ENCODE measurements around the gene ABCC4. TPM values are rescaled to one million over a fixed set of nuclear protein-coding genes. Genes with fewer than 3 reads are reported as not detected.

The ABCC4 gene
- total RNA-seq, 1 experiment from 2014 or later = 26.3 TPM

DNA sequence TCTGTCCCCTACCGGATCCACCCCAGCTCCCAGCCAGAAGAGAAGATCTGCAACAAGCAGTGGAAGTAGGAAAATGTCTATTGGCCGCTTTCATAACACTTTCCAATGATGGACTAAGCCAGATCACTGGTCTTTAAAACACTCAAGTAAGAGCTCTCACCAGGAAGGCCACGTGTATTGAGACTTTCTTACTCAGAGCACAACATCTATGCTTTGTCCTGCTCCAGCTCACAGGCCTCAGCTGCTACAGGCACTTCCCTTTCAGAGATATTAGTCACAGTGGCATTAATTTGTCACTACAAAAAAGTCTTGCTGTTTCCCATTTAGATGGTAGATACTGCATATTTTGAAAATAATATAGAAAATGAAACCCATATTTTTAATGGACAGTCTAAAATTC, 164.2 kb downstream of the ABCC4 start (continued):
- TF ChIP-seq, protein P1, sequence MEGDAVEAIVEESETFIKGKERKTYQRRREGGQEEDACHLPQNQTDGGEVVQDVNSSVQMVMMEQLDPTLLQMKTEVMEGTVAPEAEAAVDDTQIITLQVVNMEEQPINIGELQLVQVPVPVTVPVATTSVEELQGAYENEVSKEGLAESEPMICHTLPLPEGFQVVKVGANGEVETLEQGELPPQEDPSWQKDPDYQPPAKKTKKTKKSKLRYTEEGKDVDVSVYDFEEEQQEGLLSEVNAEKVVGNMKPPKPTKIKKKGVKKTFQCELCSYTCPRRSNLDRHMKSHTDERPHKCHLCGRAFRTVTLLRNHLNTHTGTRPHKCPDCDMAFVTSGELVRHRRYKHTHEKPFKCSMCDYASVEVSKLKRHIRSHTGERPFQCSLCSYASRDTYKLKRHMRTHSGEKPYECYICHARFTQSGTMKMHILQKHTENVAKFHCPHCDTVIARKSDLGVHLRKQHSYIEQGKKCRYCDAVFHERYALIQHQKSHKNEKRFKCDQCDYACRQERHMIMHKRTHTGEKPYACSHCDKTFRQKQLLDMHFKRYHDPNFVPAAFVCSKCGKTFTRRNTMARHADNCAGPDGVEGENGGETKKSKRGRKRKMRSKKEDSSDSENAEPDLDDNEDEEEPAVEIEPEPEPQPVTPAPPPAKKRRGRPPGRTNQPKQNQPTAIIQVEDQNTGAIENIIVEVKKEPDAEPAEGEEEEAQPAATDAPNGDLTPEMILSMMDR (IDR thresholded peaks at IDR 0.05 in 2 of 3, conservative IDR thresholded peaks at IDR 0.05 in 1 of 3; ENCODE audit: borderline replicate concordance in 1 of 3, insufficient read depth in 1 of 3, low read depth in 2 of 3, low read length in 2 of 3) = no peak
- TF ChIP-seq, protein P2, sequence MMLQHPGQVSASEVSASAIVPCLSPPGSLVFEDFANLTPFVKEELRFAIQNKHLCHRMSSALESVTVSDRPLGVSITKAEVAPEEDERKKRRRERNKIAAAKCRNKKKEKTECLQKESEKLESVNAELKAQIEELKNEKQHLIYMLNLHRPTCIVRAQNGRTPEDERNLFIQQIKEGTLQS (IDR thresholded peaks at IDR 0.05) = no peak
- TF ChIP-seq SIN3A (IDR thresholded peaks at IDR 0.05; ENCODE audit: low read depth) = no peak
- TF ChIP-seq TCF7L2 (IDR thresholded peaks at IDR 0.05; ENCODE audit: borderline replicate concordance, extremely low read depth, insufficient read depth, insufficient read length) = no peak

DNA sequence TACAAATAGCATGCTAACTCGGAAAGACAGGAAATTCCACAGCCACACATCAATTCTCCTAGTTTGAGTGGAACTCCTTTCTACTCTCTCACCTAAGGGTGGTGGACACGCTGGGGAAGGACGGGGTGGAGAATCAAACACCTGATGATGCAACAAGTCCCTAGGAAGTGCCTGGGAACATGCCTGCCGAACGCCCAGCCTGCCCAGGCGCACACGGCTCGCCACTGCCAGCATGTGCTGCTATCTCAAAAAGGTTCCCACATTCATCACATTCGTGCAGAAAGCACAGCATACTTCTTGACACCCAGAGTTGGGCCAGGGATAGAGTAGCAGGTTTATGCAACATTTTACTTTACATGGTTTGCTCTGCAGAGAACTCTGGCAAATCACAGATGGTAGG, 164.6 kb downstream of the ABCC4 start:
- POLR2A ChIA-PET = no interaction called here
- Histone ChIP-seq H3K27ac (ENCODE audit: low read depth, low read length) (no peak overlapping the region), H3K4me2 (ENCODE audit: low read length) (no peak overlapping the region), H3K36me3 (ENCODE audit: control insufficient read depth in 1 of 2, insufficient read depth in 2 of 2, low read length in 2 of 2) (no peaks in the 10 kb centered on the region; a peak in 1 of 4 replicates), H3K9me2 (ENCODE audit: insufficient read depth) (no peaks in the 10 kb centered on the region), H3K9me3 (ENCODE audit: control insufficient read depth in 1 of 2, insufficient read depth in 1 of 2, low read depth in 1 of 2, low read length in 2 of 2) (no peaks in the 10 kb centered on the region), H3K27me3 (ENCODE audit: insufficient read depth, low read length) (no peaks in the 10 kb centered on the region), H3K4me3 (replicated peaks in 1 of 2; ENCODE audit: low read depth in 1 of 2, low read length in 2 of 2) (no peak overlapping the region), H2AFZ (ENCODE audit: low read depth, low read length, poor library complexity, severe bottlenecking) (no peak overlapping the region), H3K79me2 (ENCODE audit: insufficient read depth, low read length) (no peaks in the 10 kb centered on the region), H3K4me1 (ENCODE audit: control insufficient read depth in 1 of 2, insufficient read depth in 2 of 2, low read length in 2 of 2) (no peaks in the 10 kb centered on the region), H4K20me1 (ENCODE audit: insufficient read depth) (no peaks in the 10 kb centered on the region), H3K9ac (ENCODE audit: low read length) (no peak overlapping the region)
- DNase-seq (ENCODE audit: low read depth, low spot score) = no peak
- CTCF ChIA-PET = no interaction called here
- BruUV-seq (replicated peaks) = no TSS peak
- intact Hi-C loops (cut with micrococcal nuclease) = no loop called here
- ATAC-seq = no peak
- RAD21 ChIA-PET (ENCODE audit: low non-redundant PET in 1 of 2, low total read pairs in 2 of 2, uncharacterized antibody in 2 of 2, unreplicated experiment in 2 of 2) = no interaction called here
- TF ChIP-seq EZH2phosphoT487 (IDR thresholded peaks at IDR 0.05; ENCODE audit: borderline replicate concordance) (no peak), ELF1 (IDR thresholded peaks at IDR 0.05; ENCODE audit: borderline replicate concordance, low read depth) (no peak), CEBPB (IDR thresholded peaks at IDR 0.05; ENCODE audit: low read depth) (no peak), FOSL1 (IDR thresholded peaks at IDR 0.05; ENCODE audit: low read depth) (no peak), ZNF274 (IDR thresholded peaks at IDR 0.05; ENCODE audit: low read depth, low read length) (no peak), JUND (IDR thresholded peaks at IDR 0.05) (no peak), ZBTB33 (IDR thresholded peaks at IDR 0.05; ENCODE audit: extremely low read depth, insufficient replicate concordance, low read length) (no peak), SP1 (IDR thresholded peaks at IDR 0.05; ENCODE audit: low read depth) (no peak), POLR2AphosphoS5 (IDR thresholded peaks at IDR 0.05; ENCODE audit: low read depth, low read length) (no peak)
- TF ChIP-seq, protein P1 (IDR thresholded peaks at IDR 0.05 in 2 of 3, conservative IDR thresholded peaks at IDR 0.05 in 1 of 3; ENCODE audit: borderline replicate concordance in 1 of 3, insufficient read depth in 1 of 3, low read depth in 2 of 3, low read length in 2 of 3) = no peak
- TF ChIP-seq, protein P2 (IDR thresholded peaks at IDR 0.05) = no peak
- TF ChIP-seq, protein P3, sequence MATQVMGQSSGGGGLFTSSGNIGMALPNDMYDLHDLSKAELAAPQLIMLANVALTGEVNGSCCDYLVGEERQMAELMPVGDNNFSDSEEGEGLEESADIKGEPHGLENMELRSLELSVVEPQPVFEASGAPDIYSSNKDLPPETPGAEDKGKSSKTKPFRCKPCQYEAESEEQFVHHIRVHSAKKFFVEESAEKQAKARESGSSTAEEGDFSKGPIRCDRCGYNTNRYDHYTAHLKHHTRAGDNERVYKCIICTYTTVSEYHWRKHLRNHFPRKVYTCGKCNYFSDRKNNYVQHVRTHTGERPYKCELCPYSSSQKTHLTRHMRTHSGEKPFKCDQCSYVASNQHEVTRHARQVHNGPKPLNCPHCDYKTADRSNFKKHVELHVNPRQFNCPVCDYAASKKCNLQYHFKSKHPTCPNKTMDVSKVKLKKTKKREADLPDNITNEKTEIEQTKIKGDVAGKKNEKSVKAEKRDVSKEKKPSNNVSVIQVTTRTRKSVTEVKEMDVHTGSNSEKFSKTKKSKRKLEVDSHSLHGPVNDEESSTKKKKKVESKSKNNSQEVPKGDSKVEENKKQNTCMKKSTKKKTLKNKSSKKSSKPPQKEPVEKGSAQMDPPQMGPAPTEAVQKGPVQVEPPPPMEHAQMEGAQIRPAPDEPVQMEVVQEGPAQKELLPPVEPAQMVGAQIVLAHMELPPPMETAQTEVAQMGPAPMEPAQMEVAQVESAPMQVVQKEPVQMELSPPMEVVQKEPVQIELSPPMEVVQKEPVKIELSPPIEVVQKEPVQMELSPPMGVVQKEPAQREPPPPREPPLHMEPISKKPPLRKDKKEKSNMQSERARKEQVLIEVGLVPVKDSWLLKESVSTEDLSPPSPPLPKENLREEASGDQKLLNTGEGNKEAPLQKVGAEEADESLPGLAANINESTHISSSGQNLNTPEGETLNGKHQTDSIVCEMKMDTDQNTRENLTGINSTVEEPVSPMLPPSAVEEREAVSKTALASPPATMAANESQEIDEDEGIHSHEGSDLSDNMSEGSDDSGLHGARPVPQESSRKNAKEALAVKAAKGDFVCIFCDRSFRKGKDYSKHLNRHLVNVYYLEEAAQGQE (IDR thresholded peaks at IDR 0.05; ENCODE audit: low read depth) = no peak
